Measurements from ENCODE around the gene SLIT1. TPM values are rescaled to one million over a fixed set of nuclear protein-coding genes. Genes with fewer than 3 reads are reported as not detected.
"Not testable (repeated sequence)": the region's sequence is repeated elsewhere in the genome, so short reads cannot be mapped to it uniquely, and the experiment has no call there.

Gene SLIT1
- total RNA-seq, 1 donor from 2014 or later = under 0.01 TPM

DNA sequence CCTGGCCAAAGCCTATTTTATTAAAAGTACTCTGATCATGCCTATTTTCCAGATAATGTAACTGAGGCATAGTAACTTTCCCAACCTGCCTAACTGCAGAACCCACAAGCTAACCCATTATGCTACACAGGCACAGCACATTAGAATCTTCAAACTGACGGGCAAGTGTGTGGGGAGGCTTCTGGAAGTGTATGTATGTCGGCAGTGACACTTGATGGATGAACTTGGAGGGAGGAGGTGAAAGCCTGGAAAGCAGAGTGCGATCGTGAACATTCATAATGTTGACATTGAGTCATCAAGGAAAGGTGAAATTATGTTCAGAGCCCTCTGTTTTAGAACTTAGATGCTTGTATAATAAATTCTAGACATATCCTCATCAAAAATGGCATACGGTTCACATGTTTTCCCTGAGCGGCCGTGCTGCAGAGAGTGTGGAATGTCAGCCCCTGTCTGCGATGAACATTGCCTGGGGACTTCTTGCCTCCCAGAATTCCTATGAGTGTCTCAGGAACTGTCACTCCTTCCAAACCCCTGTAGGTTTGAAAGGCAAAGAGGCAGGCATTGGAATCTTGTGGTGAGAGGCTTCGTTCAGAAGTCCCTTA, 102.4 kb downstream of the SLIT1 start:
- TF ChIP-seq, protein P1, sequence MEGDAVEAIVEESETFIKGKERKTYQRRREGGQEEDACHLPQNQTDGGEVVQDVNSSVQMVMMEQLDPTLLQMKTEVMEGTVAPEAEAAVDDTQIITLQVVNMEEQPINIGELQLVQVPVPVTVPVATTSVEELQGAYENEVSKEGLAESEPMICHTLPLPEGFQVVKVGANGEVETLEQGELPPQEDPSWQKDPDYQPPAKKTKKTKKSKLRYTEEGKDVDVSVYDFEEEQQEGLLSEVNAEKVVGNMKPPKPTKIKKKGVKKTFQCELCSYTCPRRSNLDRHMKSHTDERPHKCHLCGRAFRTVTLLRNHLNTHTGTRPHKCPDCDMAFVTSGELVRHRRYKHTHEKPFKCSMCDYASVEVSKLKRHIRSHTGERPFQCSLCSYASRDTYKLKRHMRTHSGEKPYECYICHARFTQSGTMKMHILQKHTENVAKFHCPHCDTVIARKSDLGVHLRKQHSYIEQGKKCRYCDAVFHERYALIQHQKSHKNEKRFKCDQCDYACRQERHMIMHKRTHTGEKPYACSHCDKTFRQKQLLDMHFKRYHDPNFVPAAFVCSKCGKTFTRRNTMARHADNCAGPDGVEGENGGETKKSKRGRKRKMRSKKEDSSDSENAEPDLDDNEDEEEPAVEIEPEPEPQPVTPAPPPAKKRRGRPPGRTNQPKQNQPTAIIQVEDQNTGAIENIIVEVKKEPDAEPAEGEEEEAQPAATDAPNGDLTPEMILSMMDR (IDR thresholded peaks at IDR 0.05; ENCODE audit: insufficient read depth, low read length, severe bottlenecking) = no peak
- DNase-seq (ENCODE audit: low read depth) = no peak
- Histone ChIP-seq H3K36me3 (ENCODE audit: control insufficient read depth, insufficient read depth, low read length) (no peaks in the 10 kb centered on the region), H3K4me3 (ENCODE audit: low read depth, low read length) (no peak overlapping the region), H3K27me3 (ENCODE audit: control insufficient read depth, insufficient read depth, low read length) (peaks cover 5% of the 10 kb centered on the region)
- no peak for FAIRE-seq

DNA sequence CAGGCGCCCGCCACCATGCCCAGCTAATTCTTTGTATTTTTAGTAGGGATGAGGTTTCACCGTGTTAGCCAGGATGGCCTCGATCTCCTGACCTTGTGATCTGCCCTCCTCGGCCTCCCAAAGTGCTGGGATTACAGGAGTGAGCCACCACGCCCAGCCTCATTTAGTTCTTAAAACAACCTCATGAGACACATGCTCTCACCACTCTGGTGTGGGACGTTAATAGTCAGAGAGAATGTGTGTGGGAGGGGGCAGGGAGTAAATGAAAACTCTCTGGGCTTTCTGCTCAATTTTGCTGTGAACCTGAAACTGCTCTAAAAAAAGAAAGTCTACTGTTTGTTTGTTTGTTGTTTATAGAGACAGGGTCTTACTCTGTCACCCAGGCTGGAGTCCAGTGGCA, 103.2 kb downstream of the SLIT1 start:
- not testable (repeated sequence) for FAIRE-seq; DNase-seq (ENCODE audit: low read depth); H3K36me3 ChIP-seq (ENCODE audit: control insufficient read depth, insufficient read depth, low read length); H3K27me3 ChIP-seq (ENCODE audit: control insufficient read depth, insufficient read depth, low read length); H3K4me3 ChIP-seq (ENCODE audit: low read depth, low read length)

DNA sequence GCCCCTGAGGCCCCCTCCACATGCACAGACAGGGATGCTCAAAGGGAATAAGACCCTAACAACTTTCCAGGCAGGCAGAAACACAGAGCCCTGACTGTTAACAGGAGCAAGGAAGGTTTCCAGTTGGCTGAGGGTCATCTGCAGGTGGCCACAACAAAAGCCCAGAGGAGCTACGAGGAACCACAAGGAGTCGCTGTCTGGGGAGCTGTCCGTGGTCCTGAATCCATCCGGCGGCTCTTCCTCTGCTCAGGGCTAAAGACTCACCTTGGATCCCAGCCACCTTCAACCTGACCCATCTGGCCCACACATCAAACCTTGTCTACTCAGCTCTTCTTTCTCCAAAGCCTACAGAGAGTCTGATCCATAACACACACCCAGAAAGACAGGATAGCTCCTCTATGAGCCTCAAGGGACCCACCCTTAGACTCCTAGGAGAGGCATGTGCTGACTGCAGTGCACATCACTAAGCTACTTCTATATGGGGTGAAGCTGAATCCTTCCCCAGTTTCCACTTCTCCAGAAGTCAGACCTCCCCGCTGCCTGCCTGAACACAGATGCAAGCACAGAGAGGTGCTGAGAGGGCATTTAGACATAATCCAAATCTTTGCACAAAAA, 104.0 kb downstream of the SLIT1 start:
- TF ChIP-seq, protein P1 (IDR thresholded peaks at IDR 0.05; ENCODE audit: insufficient read depth, low read length, severe bottlenecking) = peak; percentile 100
- Histone ChIP-seq H3K4me3 (ENCODE audit: low read depth, low read length) (no peak overlapping the region), H3K27me3 (ENCODE audit: control insufficient read depth, insufficient read depth, low read length) (peaks cover 5% of the 10 kb centered on the region), H3K36me3 (ENCODE audit: control insufficient read depth, insufficient read depth, low read length) (no peaks in the 10 kb centered on the region)
- DNase-seq (ENCODE audit: low read depth) = peak; percentile 42
- FAIRE-seq = no peak

DNA sequence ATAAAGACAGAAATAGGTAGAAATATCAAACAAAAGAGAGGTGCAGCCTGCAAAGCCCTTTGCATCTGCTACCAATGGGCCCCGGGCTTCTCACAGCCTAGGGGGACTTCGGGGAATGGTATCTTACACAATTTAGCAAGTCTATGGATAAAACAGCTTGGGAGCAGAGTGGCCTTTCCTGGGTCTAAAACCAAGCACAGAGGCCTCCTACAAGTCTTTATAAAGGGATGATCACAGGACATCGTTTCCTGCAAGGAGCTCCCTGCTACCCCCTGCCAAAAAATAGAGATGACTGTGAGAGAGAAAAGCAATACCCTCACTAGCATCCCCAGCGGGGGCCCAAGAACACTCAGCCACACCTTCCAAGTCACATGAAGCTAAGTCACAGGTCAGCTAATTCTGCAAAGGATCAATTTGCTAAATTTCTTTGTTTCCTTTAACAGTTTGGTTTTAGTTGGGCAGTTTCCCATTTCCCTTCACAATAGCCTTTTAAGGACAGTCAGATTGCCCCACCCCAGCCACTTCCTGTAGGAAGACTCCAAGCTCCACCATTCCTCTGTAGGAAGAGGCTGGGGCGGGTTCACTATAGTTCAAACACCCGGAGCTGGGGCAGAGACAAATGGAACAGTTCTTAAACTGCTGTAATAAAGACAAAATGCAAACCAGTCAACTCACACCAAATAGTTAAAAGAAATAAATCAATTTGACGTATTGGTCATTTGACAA, 105.5 kb downstream of the SLIT1 start:
- H3K27me3 ChIP-seq (ENCODE audit: control insufficient read depth, insufficient read depth, low read length) = peaks cover 5% of the 10 kb centered on the region
- TF ChIP-seq, protein P1 (IDR thresholded peaks at IDR 0.05; ENCODE audit: insufficient read depth, low read length, severe bottlenecking) = no peak
- FAIRE-seq (no peak), DNase-seq (ENCODE audit: low read depth) (no peak)
- H3K4me3 ChIP-seq (ENCODE audit: low read depth, low read length) = no peak overlapping the region
- H3K36me3 ChIP-seq (ENCODE audit: control insufficient read depth, insufficient read depth, low read length) = no peaks in the 10 kb centered on the region

DNA sequence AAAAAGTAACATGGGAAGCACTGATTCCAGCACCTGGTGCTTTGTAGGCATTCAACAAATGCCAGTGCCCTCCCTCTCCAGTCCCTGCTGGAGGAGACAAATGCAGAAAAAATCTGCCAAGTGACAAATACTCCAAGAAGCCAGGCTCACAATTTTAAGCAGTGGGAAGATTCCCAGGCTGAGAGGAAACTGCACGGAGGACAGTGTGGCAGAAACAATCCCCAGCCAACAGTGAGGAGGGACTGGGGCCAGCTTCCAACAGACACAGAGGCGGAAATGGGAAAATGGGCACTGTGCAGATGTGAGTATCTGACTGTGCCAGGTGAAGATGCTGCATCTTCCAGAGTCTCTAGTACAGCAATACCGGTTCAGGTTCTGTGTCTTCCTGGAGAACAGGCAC, 106.3 kb downstream of the SLIT1 start:
- no peaks in the 10 kb centered on the region for H3K36me3 ChIP-seq (ENCODE audit: control insufficient read depth, insufficient read depth, low read length)
- no peak for FAIRE-seq

DNA sequence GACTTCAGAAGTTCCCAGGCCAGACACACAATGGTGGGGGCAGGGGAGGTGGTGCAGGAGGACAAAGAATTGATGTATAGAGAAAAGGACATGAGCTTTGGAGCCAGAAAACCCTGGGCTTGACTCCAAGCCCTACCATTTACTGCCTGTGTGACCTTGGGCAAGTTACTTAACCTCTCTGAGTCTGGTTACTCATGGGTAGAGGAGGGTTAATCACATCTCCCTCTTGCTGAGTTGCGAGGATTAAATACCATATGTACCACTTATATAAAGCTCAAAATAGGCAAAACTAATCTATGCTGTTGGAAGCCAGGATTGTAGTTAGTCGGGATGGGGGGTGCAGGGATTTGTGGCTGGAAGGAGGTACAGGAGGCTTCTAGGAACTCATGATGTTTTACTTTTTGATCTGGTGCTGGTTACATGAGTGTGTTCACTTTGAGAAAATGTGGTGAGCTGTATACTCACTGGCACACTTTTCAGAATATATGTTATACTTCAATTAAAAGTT, 106.8 kb downstream of the SLIT1 start:
- no peak overlapping the region for H3K4me3 ChIP-seq (ENCODE audit: low read depth, low read length)
- no peak for FAIRE-seq
- DNase-seq (ENCODE audit: low read depth) = no peak
- peaks cover 5% of the 10 kb centered on the region for H3K27me3 ChIP-seq (ENCODE audit: control insufficient read depth, insufficient read depth, low read length)
- TF ChIP-seq, protein P1 (IDR thresholded peaks at IDR 0.05; ENCODE audit: insufficient read depth, low read length, severe bottlenecking) = no peak
- no peaks in the 10 kb centered on the region for H3K36me3 ChIP-seq (ENCODE audit: control insufficient read depth, insufficient read depth, low read length)

More for the DNA sequence above, 106.3 kb downstream of the SLIT1 start:
- DNase-seq (ENCODE audit: low read depth) = no peak
- no peak overlapping the region for H3K4me3 ChIP-seq (ENCODE audit: low read depth, low read length)
- peaks cover 5% of the 10 kb centered on the region for H3K27me3 ChIP-seq (ENCODE audit: control insufficient read depth, insufficient read depth, low read length)
- TF ChIP-seq, protein P1 (IDR thresholded peaks at IDR 0.05; ENCODE audit: insufficient read depth, low read length, severe bottlenecking) = no peak
